Lung (tissue), 12 donors: ENCODE results near the gene CDC23. TPM values are rescaled to one million over a fixed set of nuclear protein-coding genes. Genes with fewer than 3 reads are reported as not detected.
"Not testable (repeated sequence)": the region's sequence is repeated elsewhere in the genome, so short reads cannot be mapped to it uniquely, and the experiment has no call there.

Experiments
- ATAC-seq: fragments of 200-7000 bp; cut with Tn5 transposase; one replicate; pipeline ENCODE4 v1.9.1; 2020; ENCODE audit warnings: moderate number of reproducible peaks; ENCODE audit not compliant: insufficient read depth, low FRiP score
- DNase-seq, 3 donors: peaks; one replicate each; pipeline ENCODE4 v3.0.0-alpha.2; 2013 to 2017
- H3K27ac ChIP-seq, 2 donors: one replicate each; pipeline ENCODE4 v1.5.1; 2013; ENCODE audit warnings: mild to moderate bottlenecking in 2 of 2, moderate library complexity in 2 of 2, control low read depth in 1 of 2, inconsistent platforms in 1 of 2, low read depth in 1 of 2, low read length in 1 of 2
- H3K27me3 ChIP-seq, 3 donors: one replicate each; pipeline ENCODE4 v1.5.1; 2013; ENCODE audit warnings: low read length in 2 of 3; ENCODE audit not compliant: control insufficient read depth in 3 of 3, insufficient read depth in 3 of 3
- H3K36me3 ChIP-seq, 4 donors: one replicate each; pipeline ENCODE4 v1.5.1; 2013; ENCODE audit warnings: low read length in 4 of 4, mild to moderate bottlenecking in 1 of 4, moderate library complexity in 1 of 4; ENCODE audit not compliant: control insufficient read depth in 4 of 4, insufficient read depth in 4 of 4
- H3K4me1 ChIP-seq, 5 donors: one replicate each; pipeline ENCODE4 v1.5.1; 2013; ENCODE audit warnings: low read length in 5 of 5, mild to moderate bottlenecking in 2 of 5, moderate library complexity in 1 of 5; ENCODE audit not compliant: control insufficient read depth in 5 of 5, insufficient read depth in 5 of 5
- H3K4me3 ChIP-seq: one replicate; pipeline ENCODE4 v1.5.1; 2013; ENCODE audit warnings: mild to moderate bottlenecking, control low read depth, moderate library complexity
- H3K9ac ChIP-seq, 2 donors: one replicate each; pipeline ENCODE4 v1.5.1; 2013; ENCODE audit warnings: low read length in 2 of 2, control low read depth in 1 of 2; ENCODE audit not compliant: insufficient read depth in 1 of 2
- H3K9me3 ChIP-seq, 4 donors: one replicate each; pipeline ENCODE4 v1.5.1; 2013; ENCODE audit warnings: low read length in 3 of 4, mild to moderate bottlenecking in 1 of 4, moderate library complexity in 1 of 4; ENCODE audit not compliant: control insufficient read depth in 4 of 4, insufficient read depth in 3 of 4
- WGBS, 2 donors: extraction: QIAGEN DNeasy Blood & Tissue Kit; methylation state at CpG; one replicate each; pipeline ENCODE4 v1.1.7; 2013; 5-methylcytosine and 5-hydroxymethylcytosine counted together
- polyA plus RNA-seq, 2 donors: library from polyadenylated mRNA; stranded (reverse); fragments of 200-250 nt; gene quantifications; one replicate each; pipeline ENCODE4 v1.2.1, GENCODE V29; 2013
- total RNA-seq, 2 donors: library from RNA; depleted of rRNA in 1 of 2; stranded (reverse); fragments of >200 nt in 1 of 2; gene quantifications; one replicate each; pipeline ENCODE4 v1.2.1, GENCODE V29; 2014 to 2021
- TF ChIP-seq, protein P1 (sequence below): IDR thresholded peaks from 2 replicates; pipeline ENCODE4 v1.5.1; 2012; ENCODE audit warnings: mild to moderate bottlenecking; ENCODE audit errors: control extremely low read depth, extremely low read depth
- donor health status: control.
- donor health status: control.
- donor health status: Bipolar disorder and iron deficiency.
- donor health status: healthy.
- donor health status: DM: yes; HTN: yes; CAD: no.

The CDC23 gene
- total and polyA plus RNA-seq, 4 donors, result 9.9 to 41.8 (median 17.1) TPM

DNA sequence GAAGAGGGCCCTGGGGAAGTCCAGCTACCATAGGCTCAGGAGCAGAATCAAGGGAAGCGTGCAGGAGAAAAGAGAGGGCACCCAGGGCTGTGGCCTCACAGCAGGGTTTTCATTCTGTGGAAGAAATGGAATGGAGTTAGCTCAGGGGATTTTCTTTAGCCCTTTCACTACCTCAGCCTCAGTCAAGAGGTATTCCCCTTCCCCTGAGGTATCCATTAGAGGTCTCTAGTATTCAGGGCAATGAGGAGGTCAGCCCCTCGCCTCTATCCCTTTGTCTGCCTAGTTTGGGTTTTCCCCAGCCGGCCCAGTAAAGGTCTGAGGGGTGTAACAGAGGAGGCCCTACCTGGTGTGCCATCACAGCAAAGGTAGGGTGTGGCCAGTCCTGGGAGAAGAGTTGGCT lies 39.8 kb upstream of the CDC23 start:
- WGBS, 2 donors, result 88 to 90% methylated on average over 3 of the region's 3 CpGs
- DNase-seq (no peak), ATAC-seq (no peak)
- TF ChIP-seq, protein P1, sequence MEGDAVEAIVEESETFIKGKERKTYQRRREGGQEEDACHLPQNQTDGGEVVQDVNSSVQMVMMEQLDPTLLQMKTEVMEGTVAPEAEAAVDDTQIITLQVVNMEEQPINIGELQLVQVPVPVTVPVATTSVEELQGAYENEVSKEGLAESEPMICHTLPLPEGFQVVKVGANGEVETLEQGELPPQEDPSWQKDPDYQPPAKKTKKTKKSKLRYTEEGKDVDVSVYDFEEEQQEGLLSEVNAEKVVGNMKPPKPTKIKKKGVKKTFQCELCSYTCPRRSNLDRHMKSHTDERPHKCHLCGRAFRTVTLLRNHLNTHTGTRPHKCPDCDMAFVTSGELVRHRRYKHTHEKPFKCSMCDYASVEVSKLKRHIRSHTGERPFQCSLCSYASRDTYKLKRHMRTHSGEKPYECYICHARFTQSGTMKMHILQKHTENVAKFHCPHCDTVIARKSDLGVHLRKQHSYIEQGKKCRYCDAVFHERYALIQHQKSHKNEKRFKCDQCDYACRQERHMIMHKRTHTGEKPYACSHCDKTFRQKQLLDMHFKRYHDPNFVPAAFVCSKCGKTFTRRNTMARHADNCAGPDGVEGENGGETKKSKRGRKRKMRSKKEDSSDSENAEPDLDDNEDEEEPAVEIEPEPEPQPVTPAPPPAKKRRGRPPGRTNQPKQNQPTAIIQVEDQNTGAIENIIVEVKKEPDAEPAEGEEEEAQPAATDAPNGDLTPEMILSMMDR, result no peak
- Histone ChIP-seq H3K27ac (no peak overlapping the region), H3K36me3 (no peaks in the 10 kb centered on the region), H3K4me1 (no peaks in the 10 kb centered on the region), H3K27me3 (no peaks in the 10 kb centered on the region), H3K9ac (no peak overlapping the region), H3K9me3 (no peaks in the 10 kb centered on the region), H3K4me3 (no peak overlapping the region)

DNA sequence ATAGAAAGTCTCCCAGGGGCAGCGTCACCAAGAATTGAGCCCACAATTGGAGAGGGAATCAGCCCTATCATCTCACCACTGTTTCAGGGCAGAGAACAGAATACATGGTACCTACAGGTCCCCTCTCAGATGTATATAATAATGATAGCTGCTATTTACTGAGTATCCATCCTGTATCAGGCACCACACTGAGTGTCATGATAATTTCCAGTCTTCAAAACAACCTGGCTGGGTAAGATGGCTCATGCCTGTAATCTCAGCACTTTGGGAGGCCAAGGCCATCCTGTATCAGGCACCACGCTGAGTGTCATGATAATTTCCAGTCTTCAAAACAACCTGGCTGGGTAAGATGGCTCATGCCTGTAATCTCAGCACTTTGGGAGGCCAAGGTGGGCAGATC lies 34.7 kb upstream of the CDC23 start:
- H3K4me3 ChIP-seq, DNase-seq, H3K9ac ChIP-seq, H3K4me1 ChIP-seq, H3K27ac ChIP-seq, H3K36me3 ChIP-seq, ATAC-seq, H3K27me3 ChIP-seq, H3K9me3 ChIP-seq: not testable (repeated sequence)
- 93 to 100% methylated on average over 2 of the region's 2 CpGs for WGBS, 2 donors

DNA sequence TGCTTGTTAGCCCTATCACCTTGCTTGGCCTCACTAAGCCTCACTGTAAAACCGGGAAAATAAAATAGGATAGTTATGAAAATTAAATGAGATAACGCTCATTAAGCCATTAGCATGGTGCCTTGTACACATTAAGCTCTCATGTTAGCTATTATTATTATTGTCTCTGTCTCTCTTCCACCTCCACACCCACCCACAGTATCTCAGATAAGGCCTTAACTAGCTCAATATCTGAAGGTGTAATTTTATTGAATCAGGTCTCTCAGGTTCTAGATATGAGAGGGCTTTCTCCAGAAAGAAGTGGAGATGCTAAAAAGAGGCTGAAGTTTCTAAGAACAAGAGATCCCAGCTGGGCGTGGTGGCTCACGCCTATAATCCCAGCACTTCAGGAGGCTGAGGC lies 33.7 kb upstream of the CDC23 start:
- no peak overlapping the region for H3K27ac ChIP-seq
- ATAC-seq (no peak), DNase-seq (no peak)
- TF ChIP-seq, protein P1, result no peak
- H3K4me1 ChIP-seq, result peaks cover 0 to 11% (median 0%) of the 10 kb centered on the region in 5 donors
- H3K36me3 ChIP-seq, result no peaks in the 10 kb centered on the region
- WGBS, 2 donors, result 86 to 95% methylated on average over 4 of the region's 4 CpGs
- no peak overlapping the region for H3K9ac ChIP-seq
- H3K27me3 ChIP-seq, result peaks cover 0 to 2% (median 0%) of the 10 kb centered on the region in 3 donors
- no peaks in the 10 kb centered on the region for H3K9me3 ChIP-seq
- no peak overlapping the region for H3K4me3 ChIP-seq

DNA sequence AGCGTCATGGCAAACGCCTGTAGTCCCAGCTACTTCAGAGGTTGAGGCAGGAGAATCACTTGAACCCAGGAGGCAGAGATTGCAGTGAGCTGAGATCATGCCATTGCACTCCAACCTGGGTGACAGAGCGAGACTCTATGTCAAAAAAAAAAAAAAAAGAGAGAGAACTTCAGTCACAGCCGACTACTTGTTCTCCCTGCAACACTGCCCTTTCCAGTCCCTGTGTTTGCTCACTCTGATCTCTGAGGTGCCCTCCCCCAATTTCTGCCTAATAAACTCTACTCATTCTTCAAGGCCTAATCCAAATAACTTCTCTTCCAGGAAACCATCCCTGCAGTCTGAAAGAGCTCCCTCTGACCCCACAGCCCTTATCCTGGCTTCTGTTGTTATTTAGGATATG lies 33.2 kb upstream of the CDC23 start:
- TF ChIP-seq, protein P1, result no peak
- no peak for ATAC-seq
- H3K9ac ChIP-seq, result no peak overlapping the region
- DNase-seq, result peak in 1 of 3 donors; percentile 40
- H3K27ac ChIP-seq, result no peak overlapping the region
- H3K27me3 ChIP-seq, result peaks cover 0 to 2% (median 0%) of the 10 kb centered on the region in 3 donors
- no peaks in the 10 kb centered on the region for H3K36me3 ChIP-seq
- peaks cover 0 to 16% (median 0%) of the 10 kb centered on the region in 5 donors for H3K4me1 ChIP-seq
- H3K9me3 ChIP-seq, result no peaks in the 10 kb centered on the region
- no peak overlapping the region for H3K4me3 ChIP-seq
- 61 to 90% methylated on average over 4 of the region's 4 CpGs for WGBS, 2 donors
